Activated T-cell treated with anti-CD3 and anti-CD28 coated beads for 4 hours (primary cell): Measurements from ENCODE around the gene ZDHHC3.
A peak's percentile ranks its signal among the peaks of the same experiment; 100 is the strongest.

Experiments
- DNase-seq: peaks from one replicate; pipeline ENCODE4 v3.0.0-alpha.2; 2020

ZDHHC3 gene

DNA sequence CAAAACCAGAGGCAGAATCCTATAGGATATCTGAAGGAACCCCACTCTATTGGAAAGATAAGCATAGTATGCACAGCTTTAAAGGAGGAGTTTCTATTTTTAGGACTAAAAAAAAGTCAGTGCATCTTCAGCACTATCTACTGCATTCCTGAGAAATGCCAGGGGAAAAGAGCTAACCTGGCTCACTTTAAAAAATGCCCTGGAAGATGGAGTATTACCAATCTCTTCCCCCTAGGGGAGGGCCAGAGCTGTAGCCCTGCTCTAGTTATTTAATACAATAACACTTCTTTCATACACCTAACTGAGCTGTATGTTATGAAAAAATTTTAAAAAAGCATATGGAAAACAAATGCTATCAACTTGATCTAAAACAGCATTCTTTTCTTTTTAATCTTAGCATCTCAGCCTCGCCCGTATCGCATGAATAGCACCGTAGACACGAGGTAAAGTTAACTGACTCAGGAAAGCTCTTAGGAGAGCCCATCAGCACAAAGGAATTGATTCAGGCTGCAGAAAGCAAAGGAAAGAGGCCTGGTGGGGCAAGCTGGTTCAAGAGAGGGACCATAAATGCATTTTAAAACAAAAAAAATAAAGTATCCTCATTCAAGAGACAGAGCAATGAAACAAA, 51.4 kb downstream of the ZDHHC3 start:
- DNase-seq: no peak

DNA sequence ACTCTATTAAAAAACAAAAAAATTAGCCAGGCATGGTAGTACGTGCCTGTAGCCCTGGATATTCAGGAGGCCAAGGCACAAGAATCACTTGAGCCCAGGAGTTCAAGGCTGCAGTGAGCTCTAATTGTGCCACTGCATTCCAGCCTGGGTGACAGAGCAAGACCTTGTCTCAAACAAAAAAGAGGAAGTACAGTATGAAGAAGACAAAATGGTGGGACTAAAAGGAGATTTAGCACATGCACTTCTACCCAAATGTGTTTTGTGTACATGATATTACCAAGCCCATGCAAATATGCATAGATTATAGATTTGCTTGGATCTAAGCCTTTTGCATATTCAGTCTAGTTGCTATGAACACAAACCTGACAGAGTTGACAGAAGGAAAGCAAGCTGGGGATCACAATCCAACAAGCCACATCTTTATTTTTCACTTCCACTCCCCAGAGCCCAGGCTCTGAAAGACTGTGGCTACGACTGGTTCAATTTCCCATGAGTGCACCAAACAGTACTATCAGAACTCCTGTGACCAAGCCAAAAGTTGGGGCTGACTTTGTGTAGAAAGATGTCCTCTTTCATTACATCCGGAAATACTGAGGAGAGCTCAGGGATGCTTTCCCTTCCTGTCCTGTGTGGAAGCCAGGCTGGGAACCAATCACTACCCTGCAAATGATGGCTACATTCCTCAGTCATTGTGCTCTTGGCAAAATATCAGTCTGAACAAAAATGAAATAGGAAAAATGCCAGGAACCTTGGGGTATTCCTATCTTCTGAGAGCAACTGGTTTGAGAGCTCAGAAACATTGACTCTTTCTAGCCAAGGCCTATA, 52.1 kb downstream of the ZDHHC3 start:
- no peak for DNase-seq

DNA sequence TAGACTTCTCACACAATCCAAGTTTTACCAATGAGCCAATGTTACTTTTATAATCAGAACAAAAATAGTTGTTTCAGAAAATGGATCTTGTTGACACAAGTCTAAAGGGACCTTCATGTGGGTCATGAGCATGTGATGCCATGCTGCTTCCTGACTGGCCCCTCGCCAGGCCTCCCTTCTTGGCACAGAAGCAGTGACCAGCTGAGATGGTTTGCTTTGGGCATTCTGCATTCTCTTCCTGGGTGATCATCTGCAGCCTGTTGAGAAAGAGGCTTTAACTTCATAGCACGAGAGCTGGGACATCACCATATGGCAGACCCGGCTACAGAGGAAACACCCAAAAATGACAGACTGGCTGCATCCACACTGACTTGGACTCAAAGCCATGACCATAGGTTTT, 55.9 kb downstream of the ZDHHC3 start:
- DNase-seq: no peak

DNA sequence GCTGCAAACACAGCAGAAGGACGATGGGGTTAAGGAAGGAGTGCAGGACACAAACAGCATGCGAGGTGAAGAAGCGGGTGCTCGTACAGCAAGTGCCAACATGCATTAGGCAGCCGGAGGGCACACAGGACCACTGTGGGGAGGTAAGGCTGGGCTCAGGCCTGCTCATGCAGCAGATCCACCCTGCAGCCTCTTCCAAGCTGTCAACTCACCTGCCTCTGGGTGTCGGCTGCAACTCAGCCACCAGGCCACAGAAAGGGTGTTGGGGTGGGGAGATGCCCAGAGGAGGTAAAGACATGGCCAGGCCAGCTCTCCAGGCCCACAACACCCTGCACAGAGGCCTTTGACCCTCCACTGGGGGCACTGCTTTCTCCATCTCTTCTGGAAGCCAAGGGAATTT, 57.4 kb downstream of the ZDHHC3 start:
- no peak for DNase-seq

DNA sequence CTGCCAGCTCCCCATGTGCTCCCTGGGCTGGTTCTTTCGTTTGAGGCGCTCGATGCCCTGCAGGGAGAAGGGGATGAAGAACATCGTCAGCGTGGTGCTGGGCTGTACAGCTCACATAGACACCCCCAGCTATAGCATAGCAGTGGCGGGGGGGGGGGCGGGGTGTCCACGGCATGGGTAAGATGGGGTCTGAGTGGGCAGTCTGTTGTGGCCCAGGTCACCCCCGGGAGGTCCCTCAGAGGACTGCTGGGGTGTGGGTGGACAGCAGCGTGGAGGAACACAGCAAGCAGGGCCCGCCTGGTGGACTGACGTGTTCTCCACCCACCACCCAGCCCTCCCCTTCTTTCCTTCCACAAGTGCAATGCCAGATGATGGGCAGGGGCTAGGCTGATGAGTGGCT, 57.9 kb downstream of the ZDHHC3 start:
- DNase-seq: no peak

DNA sequence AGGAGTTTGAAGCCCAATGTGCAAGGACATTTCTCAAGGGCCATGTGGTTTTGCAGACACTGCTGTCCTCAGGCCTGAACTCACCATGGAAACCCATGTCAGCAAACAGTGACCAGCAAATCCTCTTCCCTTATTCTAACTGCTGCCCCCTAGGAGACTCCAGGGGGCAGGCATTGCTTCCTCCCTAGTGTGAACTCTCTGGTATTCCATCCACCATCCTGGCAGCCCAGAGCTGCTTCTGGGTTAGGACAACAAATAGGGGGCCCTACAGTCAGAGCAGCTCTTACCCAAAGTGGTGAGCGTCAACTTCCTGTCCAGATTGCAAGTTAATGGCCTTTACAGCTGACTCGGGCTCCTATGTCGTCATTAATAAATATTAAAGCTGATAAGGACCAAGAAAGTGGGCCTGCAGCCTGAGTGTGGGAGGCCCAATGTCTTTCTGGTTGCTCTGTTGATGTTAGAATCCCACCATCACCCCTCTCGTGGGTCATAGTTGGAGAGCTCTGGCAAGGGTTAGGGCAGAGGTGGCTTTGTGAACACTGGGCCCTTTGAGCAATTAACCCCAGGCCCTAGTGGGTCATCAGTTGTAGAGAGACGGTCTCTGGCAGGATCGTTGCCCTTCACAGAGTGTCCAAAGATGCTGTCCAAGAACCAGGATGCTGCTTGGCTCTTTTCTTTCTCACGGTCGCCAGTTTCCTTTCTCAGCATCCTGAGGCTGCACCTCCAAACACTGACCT, 60.1 kb downstream of the ZDHHC3 start:
- no peak for DNase-seq

DNA sequence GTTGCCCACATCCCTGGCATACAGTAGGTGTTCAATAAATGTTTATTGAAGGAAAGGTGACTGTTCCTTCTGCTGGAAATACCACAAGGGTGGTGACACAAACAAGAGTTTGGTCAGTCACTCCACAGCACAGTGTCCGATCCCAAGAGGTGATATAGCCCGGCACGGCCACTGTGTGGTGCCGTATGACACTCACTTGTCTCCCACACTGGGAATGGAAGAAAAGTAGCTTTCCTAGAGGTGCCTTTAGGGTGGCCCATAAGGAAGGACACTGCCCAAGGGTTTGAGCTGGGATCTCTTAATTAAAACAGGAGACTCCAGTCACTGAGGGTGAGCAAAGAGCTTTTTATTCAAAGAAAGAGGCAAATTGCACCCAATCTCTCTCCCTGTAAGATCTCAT, 61.0 kb downstream of the ZDHHC3 start:
- DNase-seq: no peak

DNA sequence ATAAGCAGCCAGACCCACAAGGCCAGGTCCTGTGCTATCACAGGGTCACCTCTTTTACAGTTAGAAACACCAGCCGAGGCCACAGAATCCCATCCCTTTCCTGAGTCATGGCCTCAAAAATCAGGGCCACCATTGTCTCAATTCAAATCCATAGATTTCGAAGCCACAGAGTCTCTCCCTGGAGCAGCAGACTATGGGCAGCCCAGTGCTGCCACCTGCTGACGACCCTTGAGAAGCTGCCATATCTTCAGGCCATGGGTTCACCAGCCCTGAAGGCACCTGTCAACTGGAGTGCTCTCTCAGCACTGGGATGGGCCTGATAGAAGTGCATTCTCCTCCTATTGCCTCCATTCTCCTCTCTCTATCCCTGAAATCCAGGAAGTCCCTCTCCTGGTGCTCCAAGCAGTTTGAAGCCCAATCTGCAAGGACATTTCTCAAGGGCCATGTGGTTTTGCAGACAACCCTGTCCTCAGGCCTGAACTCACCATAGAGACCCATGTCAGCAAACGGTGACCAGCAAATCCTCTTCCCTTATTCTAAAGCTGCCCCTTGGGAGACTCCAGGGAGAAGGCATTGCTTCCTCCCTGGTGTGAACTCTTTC, 62.0 kb downstream of the ZDHHC3 start:
- DNase-seq: peak; percentile 48

DNA sequence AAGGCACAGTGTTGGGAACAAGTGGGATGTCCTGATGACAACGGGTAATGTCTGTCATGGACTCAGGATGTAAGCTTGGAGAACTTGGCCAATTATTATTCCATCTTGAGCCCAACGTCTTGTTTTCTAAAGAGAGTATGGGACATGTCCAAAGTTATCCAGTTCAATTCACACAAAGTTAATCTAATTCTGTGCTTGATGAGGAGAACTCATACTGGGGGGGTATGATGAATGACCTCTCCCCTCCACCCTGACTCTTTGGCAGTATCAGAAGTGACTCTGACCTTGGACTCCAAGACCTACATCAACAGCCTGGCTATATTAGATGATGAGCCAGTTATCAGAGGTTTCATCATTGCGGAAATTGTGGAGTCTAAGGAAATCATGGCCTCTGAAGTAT, 65.3 kb downstream of the ZDHHC3 start:
- DNase-seq: no peak

DNA sequence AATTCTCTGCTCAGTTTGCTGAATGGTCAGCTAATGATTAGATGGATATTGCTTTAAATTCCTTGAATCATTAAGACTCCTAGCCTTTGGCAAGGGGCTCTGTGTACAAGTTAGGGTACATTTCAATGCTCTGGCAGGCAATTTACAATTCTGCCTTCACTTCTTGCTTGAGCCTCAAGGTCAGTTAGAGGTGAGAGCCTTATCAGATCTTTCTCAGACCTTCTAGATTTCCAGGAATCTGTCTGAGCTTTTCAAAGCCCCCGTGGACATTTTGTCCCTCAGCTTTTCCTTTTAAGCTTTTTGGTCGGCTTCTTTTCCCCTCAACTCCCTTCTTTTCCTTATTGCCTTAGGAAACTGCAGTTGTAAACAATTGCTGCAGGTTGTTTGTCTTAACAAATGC, 66.9 kb downstream of the ZDHHC3 start:
- DNase-seq: no peak

DNA sequence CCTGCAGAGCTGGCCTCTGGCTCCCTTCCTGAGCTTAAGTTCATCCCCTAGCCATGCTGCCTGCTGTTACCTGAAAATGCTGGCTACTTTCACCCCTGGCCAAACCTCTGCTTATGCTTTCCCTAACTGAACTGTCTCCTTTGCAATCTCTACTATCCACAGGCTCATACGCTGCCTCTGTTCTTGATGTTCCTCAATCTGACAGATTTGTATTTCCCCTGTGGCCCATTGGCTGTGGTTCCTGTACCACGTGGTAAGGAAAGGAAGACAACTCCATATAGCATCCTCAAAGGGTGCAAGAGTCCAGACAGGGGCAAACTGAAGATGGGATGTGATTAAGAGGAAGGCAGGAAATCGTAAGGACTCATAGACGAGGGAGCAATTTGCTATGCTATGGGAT, 68.4 kb downstream of the ZDHHC3 start:
- no peak for DNase-seq

DNA sequence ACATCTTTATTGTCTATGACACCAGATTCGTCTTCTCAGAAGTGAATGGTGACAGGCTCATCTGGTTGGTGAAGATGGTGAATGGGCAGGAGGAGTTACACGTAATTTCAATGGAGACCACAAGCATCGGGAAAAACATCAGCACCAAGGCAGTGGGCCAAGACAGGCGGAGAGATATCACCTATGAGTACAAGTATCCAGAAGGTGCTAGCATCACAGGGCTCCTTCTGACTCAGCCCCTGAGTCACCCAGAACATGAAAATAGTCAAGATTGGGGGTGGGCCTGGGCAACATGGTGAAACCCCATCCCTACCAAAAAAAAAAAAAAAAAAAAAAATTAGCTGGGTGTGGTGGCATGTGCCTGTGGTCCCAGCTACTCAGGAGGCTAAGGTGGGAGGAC, 69.0 kb downstream of the ZDHHC3 start:
- DNase-seq: no peak

DNA sequence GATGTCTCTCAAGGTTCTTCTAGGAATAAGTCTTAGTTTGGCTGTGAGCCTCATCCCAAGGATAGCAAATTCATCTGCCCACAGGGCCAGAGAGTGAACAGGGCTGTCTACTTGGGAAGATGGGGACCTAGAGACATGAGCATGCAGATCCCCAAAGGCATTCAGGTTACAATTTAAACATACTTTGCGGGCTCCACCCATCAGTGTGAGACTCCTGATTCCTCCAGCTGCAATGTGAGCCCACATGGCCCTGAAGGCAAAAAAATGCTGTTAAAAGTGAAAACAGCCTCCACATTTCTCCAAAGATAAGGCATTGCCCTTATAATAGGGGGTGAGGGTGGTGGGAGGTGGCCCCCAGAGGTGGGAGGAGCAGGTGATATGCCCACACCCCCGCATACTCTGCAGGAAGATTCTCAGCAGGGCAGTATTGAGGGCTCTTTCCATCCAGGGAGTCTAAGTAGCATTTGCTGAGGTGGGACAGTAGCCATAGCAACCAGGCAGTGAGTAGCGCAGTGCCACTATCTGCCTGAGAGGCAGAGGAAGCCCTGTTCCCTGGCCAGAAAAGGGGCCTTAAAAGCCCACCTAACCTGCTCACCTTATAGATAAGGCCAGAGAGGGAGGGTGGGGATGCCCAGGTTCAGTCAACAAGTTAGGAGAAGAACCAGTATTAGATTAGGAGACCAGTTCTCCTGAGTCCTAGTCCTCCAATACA, 70.4 kb downstream of the ZDHHC3 start:
- DNase-seq: no peak

DNA sequence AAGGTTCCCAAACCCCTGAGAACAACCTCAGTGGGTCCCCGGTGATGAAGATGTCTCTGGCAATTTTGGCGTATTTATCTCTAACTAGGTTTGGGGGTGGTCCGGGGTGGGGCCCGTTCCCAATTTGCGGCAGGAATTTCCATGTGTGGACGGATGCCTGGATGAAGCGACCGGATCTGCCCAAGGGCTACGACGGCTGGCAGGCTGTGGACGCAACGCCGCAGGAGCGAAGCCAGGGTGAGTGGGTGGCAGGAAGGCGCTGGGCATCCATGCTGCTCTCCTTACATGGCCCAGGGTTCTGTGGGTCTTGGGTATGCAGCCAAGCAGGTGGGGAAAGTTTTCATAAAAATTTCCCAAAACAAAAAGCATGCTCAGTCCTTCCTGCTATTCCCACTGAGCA, 72.2 kb downstream of the ZDHHC3 start:
- DNase-seq: no peak

DNA sequence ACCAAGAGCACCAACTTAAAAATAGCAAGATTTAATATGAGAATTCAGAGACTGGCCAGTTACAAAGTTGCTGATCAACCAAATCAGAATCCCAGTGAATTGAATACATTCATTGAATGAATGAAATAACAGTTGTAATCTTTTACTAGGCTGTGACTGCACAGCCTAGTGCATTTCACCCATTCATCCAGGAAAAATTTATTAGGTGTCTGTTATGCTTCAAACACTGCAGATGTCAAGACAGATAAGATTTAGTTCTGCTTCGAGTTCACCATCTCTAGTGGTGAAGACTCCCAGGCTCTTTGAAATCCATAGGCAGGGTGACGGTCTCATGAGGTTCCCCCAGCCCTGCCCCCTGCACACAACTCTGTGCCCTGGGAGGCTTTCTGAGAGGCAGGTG, 72.7 kb downstream of the ZDHHC3 start:
- no peak for DNase-seq

DNA sequence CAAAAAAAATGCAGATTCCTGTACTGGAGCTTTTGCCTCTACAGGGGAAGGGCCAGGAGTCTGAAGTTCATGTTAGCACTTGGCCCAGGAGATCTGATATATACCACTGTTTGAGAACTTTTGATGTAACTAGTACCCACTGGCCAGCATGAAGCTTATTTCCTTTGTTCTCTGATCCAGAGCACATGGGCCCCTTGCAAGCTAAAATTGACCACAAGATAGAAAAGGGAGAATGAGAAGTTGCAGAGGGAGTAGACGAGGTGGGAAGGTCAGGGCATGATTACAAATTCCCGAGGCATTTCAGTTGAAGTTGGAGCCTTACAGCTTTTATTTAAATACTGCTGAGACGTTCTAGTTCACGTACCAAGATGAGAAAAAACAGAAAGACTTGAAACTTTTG, 73.3 kb downstream of the ZDHHC3 start:
- no peak for DNase-seq

DNA sequence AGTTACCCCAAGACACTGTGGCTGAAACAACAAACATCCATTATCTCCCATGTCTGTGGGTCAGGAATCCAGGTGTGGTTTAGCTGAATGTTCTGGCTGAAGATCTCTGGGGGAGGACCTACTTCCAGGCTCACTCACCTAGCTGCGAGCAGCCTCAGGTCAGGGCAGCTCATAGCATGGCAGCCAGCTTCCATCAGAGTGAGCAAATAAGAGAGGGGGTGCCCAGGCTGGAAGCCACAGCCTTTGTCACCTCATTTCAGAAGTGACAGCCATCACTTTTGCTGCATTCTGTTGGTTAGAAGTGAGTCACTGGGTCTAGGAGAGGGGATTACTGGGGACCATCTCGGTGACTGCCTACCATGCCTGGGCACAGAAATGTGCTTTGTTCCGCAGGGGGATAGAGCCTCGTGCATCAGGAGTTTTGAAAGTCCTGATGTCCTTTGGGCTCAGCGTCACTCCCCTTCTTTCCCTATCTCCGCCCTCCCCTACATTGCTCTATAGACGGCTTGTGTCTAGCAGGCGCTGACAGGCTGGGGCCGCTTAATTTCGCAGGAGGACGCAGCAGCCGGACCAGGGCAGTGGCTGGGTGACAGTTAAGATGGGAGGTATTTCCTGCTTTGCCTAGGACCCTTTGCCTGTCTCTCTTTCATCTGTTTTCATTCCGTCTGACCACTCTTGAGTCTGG, 76.1 kb downstream of the ZDHHC3 start:
- DNase-seq: no peak

DNA sequence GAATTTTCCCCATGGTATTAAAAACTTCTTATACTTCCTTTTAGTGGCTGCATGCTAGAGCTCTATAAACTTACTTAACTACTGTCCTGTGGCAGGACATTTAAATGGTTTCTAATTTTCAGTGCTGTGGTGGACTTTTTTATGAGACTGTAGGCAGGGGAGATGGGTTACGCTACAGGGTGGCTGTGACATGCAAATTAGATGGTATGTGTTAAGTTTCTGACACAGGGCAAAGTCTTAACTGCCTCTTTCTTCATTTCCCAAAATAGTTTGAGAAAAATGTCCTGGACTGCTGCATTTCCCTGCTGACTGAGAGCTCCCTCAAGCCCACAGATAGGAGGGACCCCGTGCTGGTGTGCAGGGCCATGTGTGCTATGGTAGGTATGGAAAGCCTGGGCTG, 79.5 kb downstream of the ZDHHC3 start:
- no peak for DNase-seq

DNA sequence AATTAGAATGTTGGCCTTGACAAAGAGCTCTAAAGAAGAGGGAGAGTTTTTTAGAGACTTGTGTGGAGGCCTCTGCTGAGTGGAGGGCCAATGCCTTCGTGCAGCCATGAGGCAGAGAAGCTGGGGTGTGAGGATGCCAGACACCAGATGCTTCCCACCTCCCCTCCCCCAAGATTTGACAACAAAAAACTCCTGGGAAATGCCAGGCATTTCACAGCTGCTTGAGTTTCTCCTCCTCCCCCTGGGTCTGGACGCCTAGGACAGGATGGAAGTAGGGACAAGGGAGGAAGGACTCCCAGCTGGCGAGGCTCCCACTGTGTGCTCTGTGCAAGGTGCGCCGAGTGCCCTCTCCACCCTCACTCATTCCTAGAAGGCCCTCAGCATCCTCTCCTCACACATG, 81.5 kb downstream of the ZDHHC3 start:
- no peak for DNase-seq

DNA sequence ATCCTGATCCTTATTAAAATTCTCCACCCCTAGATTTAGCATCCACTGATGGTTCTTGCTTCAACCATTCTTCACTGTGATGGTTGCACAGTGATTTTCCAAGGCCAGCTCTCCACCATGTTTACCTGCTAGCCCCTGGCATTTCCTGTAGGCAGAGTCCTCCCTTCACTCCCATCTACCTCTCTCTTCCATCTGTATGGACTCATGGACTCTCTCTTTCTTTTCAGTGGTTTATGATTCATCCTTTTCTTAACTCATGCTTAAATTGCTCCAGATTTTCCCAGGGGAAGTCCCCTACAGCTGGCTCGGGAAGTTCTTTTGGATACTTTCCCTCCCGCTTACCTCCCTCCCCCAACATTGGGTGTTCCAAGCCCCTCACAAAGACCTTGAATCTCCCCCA, 82.9 kb downstream of the ZDHHC3 start:
- DNase-seq: no peak

DNA sequence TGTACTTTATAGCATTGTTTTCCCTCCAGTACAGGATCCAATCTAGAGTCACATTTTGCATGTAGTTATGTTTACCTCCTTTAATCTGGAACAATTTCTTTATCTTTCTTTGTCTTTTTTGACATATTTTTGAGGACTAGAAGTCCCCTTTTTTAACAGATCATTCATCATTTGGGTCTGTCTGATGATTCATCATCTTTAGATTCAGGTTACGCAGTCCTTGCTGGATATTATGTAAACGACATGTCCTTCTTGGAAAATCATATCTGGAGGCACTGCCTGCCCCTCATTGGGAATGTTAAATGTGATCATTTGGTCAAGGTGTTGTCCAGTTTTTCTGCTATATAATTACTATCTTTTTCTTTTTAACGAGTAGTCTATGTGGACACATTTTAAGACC, 83.3 kb downstream of the ZDHHC3 start:
- DNase-seq: no peak

DNA sequence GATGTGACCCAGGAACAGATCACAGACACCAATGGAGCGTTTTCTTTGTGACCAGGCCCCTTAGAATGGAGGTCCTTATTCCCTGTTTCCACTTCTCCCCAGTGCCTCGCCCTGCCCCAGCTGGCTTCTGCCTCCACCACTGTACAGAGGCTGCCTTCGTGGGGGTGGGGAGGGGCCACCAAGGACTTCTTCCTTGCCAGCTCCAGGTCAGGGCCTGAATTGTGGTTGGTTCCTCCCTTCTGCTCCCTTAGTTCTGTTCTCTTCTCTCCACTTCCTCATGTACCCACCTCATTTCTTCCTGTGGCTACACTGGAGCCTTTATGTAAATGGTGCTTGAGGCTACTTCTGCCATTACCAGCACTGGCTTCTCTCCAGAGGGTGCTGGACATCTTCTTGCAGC, 85.1 kb downstream of the ZDHHC3 start:
- DNase-seq: no peak

DNA sequence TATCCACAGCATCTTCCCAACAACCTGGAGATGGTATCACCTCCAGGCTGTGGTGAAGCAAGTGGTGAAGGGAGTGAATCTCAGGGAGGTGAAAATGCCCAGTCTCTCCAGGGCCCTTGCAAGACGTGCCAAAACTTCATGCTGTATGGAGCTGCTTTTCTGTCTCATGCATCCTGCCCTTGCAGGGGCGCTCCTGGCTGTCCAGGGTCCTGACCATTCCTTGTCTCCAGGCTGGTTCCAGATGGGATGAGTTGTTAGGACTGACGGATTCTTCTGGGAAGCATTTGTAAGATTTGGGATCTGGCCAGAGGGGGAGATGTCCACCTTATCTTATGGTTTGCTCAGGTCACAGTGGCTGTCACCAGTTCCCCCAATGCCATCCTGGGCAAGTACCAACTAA, 85.7 kb downstream of the ZDHHC3 start:
- DNase-seq: no peak
